Retina (tissue), 1 donor: Measurements from ENCODE around the gene TRPM2.

Experiments
- DNase-seq: peaks from one replicate; pipeline ENCODE4 v3.0.0-alpha.2; 2016

The TRPM2 gene

GRCh38 chr21:44466351-44466954, 113.0 kb downstream of the TRPM2 start:
- no peak for DNase-seq

- DNase-seq = no peak
Measured at GRCh38 chr21:44466996-44467858, 113.8 kb downstream of the TRPM2 start.

- no peak for DNase-seq
Measured at GRCh38 chr21:44467859-44468195, 114.4 kb downstream of the TRPM2 start.

DNA sequence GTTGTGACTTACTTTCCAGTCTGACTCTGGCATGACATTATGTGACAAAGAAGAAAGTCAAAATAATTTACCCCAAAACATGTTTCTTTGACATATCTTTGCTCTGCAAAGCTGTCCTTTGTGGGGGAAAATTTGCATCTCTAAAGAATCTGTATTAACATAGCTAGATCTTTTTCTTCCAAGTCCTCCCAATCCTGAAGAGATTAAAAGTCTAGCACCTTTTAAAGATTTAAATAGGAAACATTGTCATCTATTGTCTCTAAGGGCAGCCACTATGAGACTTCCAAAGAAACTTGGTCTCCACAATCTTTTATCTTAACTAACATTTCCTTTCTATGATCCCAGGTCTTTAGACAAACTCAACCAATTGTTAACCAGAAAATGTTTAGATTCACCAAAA, 117.9 kb downstream of the TRPM2 start:
- no peak for DNase-seq

- DNase-seq = no peak
Measured at GRCh38 chr21:44471996-44472395, 118.6 kb downstream of the TRPM2 start.

- no peak for DNase-seq
Measured at GRCh38 chr21:44473915-44474555, 120.6 kb downstream of the TRPM2 start.

DNA sequence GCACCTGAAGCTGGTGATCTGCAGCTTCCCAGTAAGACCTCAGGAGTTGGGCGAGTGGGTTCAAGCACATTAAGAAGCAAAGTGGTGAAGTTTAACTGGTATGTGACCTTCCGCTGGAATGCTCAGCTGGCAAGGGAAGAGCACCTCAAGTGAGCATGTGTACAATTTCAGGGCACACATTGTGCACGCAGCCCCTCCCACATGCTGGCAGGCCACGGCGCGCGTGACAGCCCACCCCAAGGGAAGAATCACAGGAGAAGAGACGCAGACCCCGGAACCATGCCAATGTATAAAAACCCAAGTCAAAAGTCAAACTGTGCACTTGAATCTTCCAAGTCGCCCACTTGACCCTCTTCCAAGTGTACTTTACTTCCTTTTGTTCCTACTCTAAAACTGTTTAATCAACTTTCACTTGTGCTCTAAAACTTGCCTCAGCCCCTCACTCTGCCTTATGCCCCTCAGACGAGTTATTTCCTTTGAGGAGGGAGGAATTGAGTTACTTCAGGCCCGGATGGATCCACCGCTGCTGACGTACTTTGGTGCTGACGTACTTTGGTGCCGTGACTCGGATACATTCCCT, 121.9 kb downstream of the TRPM2 start:
- DNase-seq = no peak

GRCh38 chr21:44477131-44477530, 123.7 kb downstream of the TRPM2 start:
- DNase-seq = no peak

DNA sequence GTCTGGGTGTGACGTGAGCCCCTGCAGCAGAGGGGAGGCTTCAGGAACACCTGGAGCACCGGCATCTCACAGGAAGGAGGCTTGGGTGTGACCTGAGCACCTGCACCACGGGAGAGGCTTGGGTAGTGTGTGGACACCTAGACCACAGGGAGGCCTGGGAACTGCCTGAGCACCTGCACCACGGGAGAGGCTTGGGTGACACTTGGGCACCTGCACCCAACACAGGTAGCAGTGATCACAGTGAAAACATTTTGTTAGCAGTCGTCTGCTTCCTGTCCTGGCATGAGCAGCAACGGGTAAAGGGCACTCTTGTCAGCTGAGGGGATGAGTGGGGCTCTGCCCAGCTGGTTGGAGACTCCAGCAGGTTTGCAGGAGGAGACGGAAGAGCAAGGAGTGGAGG, 124.3 kb downstream of the TRPM2 start:
- DNase-seq = no peak

GRCh38 chr21:44478124-44478800, 124.8 kb downstream of the TRPM2 start:
- DNase-seq = no peak

GRCh38 chr21:44478801-44479167, 125.4 kb downstream of the TRPM2 start:
- no peak for DNase-seq

DNA sequence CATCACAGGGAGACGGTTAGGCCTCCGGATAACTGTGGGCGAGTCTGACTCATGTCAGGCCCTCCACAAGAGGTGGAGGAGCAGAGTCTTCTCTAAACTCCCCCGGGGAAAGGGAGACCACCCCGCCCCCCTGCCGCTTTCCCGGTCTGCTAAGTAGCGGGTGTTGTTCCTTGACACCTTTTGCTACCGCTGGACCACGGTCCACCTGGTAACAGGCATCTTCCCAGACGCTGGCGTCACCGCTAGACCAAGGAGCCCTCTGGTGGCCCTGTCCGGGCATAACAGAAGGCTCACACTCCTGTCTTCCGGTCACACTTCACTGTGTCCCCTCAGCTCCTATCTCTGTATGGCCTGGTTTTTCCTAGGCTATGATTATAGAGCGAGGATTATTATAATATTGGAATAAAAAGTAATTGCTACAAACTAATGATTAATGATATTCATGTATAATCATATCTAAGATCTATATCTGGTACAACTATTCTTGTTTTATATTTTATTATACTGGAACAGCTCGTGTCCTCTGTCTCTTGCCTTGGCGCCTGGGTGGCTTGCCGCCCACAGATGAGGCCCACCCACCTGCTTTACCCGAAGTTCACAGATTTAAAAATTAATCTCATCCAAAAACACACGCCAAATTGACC, 126.3 kb downstream of the TRPM2 start:
- DNase-seq = peak; percentile 35

DNA sequence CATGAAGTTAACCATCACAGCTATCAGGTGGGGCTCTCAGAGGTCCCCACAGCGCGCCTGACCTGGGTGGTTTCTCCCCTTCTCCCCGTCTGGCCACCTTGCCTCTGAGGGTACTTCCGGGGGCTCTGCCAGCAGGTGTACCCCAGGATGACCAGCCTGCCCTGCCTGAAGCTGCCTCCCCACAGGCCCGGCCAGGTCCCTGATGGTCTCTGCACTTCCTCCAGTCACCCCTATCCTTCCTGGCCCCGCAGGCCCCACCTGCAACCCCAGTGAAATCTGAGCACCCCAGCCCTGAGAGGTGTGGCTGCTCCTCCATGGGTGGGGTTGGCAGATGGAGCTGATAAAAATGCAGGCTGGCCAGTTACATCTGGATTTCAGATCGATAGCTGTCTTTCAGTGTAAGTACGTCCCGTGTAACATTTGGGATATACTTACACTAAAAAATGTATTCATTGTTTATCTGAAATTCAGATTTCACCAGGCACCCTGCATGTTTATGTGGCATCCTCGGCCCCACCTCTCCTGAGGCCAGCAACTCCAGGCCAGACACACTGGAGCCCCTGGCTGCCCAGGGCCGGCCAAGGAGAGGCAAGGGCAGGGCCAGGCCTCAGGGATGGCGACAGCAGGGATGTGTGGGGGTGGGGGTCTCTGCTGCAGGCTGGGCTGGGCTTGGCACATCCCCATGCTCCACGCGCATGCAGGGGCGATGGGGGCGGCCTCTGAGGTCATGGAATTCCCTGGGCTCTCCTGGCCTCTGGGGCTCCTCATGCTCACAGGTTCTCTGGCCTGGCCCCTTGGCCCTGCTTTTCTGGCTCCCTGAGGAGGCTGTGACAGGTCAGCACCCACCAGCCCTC, 127.0 kb downstream of the TRPM2 start:
- no peak for DNase-seq

DNA sequence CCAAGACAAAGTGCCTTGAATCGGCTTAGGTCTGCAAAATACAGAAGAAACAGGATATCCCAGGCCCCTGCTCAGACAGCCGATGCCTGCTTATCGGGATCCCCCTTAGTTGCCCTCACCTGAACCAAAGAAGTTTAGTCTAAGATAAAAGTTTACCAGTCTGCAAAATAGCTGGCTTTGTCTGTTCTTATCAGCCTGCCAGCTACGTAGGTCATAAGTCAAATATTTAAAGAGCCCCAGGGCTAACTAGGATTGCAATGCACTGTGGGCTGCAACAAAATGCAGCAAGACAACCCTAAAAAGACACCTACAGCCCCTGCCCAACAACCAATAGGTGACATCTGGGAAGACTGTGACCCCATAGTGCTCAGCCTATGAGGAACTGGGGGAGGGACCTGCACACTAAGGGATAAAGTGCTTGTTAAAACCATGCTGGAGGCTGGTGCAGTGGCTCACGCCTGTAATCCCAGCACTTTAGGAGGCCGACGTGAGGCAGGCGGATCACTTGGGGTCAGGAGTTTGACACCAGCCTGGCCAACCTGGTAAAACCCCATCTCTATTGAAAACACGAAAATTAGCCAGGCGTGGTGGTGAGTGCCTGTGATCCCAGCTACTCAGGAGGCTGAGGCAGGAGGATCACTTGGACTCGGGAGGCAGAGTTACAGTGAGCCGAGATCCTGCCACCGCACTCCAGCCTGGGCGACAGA, 129.3 kb downstream of the TRPM2 start:
- no peak for DNase-seq

- no peak for DNase-seq
Measured at GRCh38 chr21:44483288-44484237, 130.1 kb downstream of the TRPM2 start.

DNA sequence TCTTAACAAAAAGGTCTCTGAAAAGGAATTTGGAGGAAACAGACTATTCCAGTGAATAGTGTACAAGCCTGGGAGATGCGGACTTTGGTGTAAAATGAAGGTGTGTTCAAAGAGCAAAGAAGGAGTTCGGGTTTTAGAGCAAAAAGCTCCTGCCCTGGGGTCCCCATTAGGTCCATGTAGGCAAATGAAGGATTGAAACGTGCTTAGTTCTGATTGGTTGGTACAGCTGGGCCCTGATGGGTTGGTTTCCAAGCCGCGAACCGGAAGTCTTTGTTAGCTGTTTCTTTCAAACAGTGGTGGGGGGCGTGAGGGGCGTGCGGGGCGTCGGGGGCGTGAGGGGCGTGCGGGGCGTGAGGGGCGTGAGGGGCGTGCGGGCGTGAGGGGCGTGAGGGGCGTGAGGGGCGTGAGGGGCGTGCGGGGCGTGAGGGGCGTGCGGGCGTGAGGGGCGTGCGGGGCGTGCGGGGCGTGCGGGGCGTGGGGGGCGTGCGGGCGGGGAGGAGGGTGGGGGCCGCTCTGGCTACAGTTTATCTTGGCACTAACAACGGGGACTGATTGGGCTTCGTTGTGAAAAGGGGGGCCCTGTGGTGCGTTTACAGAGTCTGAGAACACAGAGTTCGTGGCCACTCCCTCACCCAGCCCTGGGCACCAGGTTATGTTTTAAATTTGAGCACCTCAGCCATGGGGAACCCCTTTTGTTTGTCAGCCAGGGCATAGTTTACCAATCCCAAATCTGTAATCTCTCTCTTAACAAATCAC, 131.3 kb downstream of the TRPM2 start:
- DNase-seq = no peak

GRCh38 chr21:44485254-44485793, 131.9 kb downstream of the TRPM2 start:
- peak; percentile 44 for DNase-seq

GRCh38 chr21:44485796-44486195, 132.4 kb downstream of the TRPM2 start:
- no peak for DNase-seq

DNA sequence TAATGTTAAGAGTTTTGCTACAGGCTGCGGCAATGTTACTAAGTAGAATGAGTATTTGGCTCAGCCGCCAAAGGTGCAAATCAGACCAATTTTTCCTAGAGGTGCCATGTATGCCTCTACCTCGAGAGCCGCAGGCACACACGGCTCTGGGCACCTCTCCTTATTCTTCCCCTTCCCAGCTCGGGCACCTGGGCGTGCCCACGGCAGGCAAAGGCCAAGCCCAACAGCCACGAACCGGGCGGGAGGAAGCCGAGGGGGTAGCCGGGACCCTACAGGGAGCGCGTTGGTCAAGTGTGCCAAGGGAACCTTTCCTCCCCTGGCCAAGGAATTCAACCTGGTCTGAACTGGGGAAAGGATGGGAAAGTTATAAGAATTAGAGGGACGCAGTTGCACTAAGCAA, 132.9 kb downstream of the TRPM2 start:
- DNase-seq = no peak
